Gastroesophageal sphincter (tissue), 3 donors: ENCODE data around the gene ZNF445.

ENCODE experiments used
- POLR2A ChIP-seq, 2 donors: fragments of 450-650 bp; IDR thresholded peaks; one replicate each; pipeline ENCODE4 v1.6.1; 2017; ENCODE audit warnings: antibody characterized with exemption in 2 of 2, mild to moderate bottlenecking in 2 of 2, moderate library complexity in 1 of 2
- TF ChIP-seq, protein P1 (sequence below), 4 experiments: fragments of 200-600 bp in 2 of 4; fragments of 450-650 bp in 2 of 4; sonication (generic) in 1 of 4; IDR thresholded peaks; one replicate each; pipeline ENCODE4 v1.5.1; 2017 to 2019; ENCODE audit warnings: antibody characterized with exemption in 4 of 4, mild to moderate bottlenecking in 2 of 4, moderate library complexity in 2 of 4

DNA sequence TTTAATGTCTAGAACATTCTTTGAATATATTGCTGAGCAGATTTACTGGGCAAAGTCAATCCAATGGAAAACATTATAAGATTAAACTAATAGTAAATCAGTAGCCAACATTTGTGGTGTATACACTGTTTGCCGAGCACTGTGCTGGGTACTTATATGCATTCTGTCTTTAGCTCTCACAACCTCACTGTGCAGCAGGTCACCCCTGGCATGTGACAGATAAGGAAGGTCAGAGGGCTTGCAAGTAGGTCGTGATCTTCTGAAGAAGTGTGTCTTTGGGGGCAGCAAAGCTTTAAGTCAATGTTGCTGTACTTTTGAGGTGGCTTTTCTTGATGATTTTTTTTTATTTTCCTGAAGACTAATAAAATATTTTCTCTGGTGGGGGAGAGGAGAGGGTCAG lies 76.7 kb downstream of the ZNF445 start:
- TF ChIP-seq, protein P1, sequence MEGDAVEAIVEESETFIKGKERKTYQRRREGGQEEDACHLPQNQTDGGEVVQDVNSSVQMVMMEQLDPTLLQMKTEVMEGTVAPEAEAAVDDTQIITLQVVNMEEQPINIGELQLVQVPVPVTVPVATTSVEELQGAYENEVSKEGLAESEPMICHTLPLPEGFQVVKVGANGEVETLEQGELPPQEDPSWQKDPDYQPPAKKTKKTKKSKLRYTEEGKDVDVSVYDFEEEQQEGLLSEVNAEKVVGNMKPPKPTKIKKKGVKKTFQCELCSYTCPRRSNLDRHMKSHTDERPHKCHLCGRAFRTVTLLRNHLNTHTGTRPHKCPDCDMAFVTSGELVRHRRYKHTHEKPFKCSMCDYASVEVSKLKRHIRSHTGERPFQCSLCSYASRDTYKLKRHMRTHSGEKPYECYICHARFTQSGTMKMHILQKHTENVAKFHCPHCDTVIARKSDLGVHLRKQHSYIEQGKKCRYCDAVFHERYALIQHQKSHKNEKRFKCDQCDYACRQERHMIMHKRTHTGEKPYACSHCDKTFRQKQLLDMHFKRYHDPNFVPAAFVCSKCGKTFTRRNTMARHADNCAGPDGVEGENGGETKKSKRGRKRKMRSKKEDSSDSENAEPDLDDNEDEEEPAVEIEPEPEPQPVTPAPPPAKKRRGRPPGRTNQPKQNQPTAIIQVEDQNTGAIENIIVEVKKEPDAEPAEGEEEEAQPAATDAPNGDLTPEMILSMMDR (IDR thresholded peaks at IDR 0.05) = no peak
- no peak for TF ChIP-seq POLR2A (IDR thresholded peaks at IDR 0.05)
